Stimulated activated CD8-positive, alpha-beta memory T cell treated with anti-CD3 and anti-CD28 coated beads, Interleukin-15, amount 100 ng/mL, for 24 hours (primary cell): Measurements from ENCODE around the gene MAP1LC3C.
"Not testable (repeated sequence)": the region's sequence is repeated elsewhere in the genome, so short reads cannot be mapped to it uniquely, and the experiment has no call there.

Source experiments
- DNase-seq: peaks from one replicate; pipeline ENCODE4 v3.0.0-alpha.2; 2020; ENCODE audit warnings: low read depth

MAP1LC3C gene

DNA sequence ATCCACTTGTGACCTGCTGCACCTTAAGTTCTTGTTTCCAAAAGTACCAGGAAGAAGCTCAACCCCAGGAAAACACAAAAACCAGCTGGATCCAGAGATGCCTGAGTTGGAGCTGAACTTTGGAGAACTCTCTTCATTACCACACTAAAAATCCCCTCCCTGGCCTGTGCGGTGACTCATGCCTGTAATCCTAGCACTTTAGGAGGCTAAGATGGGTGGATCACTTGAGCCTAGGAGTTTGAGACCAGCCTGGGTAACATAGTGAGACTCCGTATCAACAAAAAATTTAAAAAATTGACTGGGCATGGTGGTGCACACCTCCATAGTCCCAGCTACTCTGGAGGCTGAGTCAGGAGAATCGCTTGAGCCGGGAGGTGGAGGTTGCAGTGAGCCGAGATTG lies 6.2 kb downstream of the MAP1LC3C start:
- DNase-seq: no peak

DNA sequence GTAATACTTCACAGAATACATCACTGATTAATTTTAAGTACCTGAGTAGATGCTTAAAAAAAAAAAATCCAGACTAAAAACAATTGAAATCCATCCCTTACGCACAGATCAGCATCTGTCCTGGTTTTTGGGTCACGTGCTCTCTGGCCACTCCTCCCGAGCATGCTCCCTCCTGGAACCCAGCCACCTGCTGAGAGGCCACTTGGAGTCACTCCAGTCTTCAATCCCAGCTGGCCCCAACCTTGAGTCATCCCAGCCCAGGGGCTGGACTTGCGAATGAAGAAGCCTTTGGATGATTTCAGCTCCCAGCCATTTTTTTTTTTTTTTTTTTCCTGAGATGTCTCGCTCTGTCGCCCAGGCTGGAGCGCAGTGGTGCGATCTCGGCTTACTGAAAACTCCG lies 8.9 kb downstream of the MAP1LC3C start:
- no peak for DNase-seq

DNA sequence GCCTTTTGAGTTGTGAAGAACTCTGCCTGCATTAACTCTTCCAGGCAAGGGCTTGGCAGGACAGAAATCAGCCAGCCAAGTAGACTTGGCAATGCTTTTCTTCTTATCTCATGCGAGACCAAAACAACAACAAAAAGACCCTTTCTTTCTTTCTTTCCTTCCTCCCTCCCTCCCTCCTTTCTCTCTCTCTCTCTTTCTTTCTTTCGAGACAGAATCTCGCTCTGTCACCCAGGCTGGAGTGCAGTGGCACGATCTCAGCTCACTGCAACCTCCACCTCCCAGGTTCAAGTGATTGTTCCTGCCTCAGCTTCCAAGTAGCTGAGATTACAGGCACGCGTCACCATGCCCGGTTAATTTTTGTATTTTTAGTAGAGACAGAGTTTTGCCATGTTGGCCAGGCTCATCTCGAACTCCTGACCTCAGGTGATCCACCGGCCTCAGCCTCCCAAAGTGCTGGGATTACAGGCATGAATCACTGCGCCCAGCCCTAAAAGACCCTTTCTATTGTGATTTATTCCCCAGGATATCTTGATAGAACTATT lies 10.4 kb downstream of the MAP1LC3C start:
- DNase-seq: not testable (repeated sequence)

DNA sequence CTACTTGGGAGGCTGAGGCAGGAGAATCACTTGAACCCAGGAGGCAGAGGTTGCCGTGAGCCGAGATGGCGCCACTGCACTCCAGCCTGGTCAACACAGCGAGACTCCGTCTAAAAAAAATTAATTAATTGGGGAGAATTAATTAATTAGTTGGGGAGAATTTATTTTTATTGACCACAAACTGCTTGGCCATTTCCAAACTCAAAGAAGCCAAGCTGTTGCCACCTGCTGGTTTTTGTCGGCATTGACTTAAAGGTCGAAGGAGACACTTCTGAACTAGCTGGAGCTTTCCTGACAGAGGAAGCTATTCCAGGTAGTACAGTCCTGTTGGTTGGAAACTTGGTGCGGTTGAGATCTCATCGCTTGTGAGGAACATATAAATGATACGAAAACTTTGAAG lies 13.1 kb downstream of the MAP1LC3C start:
- no peak for DNase-seq

DNA sequence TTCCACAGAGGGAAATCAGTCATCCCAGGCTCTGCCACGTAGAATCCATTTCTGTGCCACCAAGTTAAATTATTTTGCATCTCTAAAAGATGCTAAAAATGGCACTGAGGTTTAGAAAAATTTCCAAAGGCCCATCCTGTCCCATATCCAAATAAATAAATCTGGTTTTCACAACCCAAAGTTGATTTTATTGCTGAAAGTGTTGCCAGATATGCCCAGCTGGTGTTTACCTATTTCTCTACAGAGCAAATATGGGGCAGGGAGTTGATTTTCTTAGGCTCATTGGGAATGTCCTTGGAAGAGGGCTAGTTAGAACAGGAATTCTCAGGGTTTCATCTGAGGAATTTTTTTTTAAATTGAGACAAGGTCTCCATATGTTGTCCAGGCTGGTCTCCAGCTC lies 19.0 kb downstream of the MAP1LC3C start:
- DNase-seq: no peak

DNA sequence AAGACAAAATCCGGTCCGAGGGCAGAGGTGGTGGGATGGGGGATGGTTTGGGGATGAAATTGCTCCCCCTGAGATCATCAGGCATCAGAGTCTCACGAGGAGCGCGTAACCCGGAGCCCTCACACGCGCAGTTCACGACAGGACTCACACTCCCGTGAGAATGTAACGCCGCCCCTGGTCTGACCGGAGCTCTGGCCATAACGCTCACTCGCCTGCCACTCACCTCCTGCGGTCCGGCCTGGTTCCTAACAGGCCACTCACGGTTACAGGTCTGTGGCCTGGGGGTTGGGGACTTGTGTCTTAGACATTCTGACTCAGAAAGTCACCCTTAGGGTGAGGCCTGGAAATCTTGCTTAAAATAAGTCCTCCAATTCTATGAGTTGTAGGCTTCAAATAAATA lies 19.8 kb downstream of the MAP1LC3C start:
- no peak for DNase-seq

DNA sequence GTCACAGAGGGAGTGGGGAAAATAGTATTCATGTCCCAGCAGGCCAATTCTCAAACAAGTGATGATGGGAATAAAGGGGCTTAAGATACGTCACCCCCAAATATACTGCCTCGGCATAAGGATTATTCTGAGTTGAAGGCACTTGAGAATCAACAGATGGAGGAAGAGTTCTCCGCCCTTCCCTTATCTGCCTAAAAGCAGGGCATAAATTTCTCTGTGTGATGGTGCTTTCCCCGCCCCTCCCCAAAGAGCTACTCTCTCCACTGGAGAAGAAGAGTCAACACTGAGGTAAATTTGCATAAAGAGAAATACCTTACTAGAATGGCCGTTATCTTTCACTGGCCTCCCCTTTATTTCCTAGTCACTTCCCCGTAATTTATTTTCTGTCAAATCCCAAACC lies 22.7 kb downstream of the MAP1LC3C start:
- no peak for DNase-seq

DNA sequence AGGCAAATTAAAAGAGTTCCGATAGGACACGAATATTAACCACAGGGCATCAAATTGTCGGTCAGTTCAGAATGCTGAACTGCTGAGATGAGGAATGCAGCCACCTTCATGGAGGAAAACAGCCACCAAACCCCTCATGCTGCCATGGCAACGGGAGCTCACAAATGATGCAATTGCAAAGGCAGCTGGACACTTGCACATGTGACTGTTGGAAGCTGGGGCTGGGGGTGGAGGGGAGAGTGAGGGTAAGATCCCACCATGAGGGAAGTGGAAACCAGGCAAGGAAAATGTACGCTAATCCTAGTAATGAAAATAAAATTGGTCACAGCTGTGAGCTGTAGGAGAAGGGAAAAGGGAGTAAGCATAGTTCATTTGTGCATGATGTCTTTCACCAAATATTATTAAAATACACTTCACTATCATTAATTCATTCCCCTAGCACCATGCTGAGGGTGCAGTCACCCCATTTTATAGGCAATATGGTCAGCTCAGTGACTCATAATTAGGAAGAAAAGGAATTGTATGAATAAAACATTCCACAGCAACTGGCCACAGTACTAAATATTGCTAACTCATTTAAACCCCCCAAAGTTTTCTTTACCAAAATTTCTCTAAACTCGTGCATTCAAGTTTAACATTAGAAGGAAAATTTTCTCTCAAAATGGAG lies 26.1 kb downstream of the MAP1LC3C start:
- DNase-seq: no peak

DNA sequence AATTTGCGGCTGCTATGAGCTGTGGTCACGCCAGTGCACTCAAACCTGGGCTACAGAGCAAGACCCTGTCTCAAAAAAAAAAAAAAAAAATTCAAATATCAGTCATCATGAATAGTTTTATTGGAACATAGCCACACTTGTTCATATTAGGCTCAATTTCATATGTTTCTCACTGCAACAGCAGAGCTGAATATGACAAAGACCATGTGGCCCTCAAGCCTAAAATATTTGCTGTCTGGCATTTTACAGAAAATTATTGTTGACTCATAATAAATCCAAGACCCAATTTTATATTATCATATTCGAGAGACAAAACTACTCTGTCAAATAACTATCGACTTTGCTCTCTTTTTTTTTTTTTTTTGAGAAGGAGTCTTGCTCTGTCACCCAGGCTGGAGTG lies 30.3 kb downstream of the MAP1LC3C start:
- no peak for DNase-seq

DNA sequence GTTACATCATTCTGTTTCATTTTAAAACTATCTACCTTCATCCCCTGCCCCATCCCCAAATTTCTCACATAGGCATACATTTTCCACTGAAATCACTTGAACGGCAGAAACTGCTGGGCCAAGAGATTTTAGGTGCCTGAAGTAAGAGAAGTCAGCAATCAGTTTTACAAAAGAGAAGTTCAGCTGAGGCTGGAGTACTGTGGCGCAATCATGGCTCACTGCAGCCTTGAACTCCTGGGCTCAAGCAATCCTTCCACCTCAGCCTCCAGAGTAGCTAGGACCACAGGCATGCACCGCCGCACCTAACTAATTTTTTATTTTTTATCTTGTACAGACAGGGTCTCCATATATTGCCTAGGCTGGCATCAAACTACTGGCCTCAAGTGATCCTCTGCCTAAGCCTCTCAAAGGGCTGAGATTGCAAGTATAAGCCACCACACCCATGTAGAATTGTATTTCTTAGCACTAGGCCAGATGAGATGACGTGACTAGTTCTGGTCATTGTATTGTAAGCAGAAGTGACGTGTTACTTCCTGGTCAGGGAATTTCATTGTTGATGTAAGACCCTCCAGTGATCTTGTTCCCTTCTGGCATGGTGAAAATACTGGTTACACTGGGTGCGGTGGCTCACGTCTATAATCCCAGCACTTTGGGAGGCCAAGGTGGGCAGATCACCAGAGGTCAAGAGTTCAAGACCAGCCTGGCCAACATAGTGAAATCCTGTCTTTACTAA lies 34.2 kb downstream of the MAP1LC3C start:
- no peak for DNase-seq

DNA sequence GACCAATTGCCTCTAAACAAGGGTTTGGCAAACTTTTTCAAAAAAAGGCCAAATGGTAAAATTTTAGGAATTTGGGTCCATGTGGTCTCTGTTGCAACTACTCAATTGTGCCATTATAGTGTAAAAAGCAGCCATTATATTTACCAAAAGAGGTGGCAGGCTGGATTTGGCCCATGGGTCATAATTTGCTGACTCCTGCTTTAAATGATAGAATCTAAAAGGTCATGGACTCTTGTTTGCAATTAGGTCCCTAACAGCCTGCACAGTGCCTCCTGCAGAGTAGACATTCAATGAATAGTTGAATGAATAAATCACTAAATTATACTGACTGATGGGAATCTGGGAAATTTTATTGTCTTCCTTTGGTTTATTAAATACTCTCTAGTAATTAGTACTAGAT lies 35.2 kb downstream of the MAP1LC3C start:
- DNase-seq: no peak

DNA sequence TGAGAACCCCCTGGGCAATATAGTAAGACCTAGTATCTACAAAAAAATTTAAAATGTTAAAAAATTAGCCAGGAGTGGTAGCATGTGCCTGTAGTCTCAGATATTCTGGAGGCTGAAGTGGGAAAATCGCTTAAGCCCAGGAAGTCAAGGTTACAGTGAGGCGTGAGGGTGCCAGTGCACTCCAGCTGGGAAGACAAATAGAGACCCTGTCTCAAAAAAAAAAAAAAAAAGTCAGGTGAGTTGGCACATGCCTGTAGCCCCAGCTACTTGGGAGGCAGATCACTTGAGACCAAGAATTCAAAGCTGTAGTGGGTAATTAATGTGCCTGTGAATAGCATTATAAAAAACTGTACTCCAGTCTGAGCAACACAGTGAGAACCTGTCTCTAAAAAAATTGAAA lies 36.7 kb downstream of the MAP1LC3C start:
- DNase-seq: no peak

DNA sequence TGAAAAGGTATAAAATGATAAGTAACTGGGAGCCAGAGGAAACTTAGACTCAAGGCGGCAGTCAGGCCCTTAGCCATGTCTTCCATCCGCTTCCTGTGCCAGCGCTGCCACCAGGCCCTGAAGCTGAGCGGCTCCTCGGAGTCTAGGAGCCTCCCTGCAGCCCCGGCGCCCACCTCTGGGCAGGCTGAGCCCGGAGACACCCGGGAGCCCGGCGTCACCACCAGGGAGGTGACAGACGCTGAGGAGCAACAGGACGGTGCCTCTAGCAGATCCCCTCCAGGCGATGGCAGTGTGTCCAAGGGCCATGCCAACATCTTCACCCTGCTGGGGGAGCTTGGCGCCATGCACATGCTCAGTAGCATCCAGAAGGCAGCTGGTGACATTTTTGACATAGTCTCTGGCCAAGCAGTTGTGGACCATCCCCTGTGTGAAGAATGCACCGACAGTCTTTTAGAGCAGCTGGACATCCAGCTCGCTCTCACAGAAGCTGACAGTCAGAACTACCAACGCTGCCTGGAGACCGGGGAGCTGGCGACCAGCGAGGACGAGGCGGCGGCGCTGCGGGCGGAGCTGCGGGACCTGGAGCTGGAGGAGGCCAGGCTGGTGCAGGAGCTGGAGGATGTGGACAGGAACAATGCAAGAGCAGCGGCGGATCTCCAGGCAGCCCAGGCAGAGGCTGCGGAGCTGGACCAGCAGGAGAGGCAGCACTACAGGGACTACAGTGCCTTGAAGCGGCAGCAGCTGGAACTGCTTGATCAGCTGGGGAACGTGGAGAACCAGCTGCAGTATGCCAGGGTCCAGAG lies 41.0 kb downstream of the MAP1LC3C start, which contains the start of gene BECN2:
Gene BECN2 (plus strand): TSS at position 76 of the 803 bp plus-strand sequence. CDS start 0 bp downstream, at position 76.
- no peak for DNase-seq

DNA sequence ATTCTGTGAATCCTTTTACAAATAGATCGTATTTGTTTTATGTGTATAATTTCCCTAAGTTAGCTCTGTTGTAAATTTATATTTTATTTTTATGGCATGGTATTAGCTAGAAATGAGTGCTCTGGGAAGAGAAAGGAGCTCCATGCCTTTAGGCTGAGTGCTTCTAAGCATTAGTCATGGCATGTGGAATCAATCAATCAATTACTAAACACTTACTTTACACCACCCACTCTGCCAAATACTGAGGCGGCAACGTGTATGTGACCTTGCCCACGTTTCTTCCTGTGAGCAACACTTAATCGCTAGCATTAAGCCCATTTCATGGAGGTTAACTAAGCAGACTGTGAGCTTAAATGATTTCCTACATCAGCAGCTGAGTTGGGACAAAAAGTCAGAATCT lies 48.5 kb downstream of the MAP1LC3C start:
- DNase-seq: no peak

DNA sequence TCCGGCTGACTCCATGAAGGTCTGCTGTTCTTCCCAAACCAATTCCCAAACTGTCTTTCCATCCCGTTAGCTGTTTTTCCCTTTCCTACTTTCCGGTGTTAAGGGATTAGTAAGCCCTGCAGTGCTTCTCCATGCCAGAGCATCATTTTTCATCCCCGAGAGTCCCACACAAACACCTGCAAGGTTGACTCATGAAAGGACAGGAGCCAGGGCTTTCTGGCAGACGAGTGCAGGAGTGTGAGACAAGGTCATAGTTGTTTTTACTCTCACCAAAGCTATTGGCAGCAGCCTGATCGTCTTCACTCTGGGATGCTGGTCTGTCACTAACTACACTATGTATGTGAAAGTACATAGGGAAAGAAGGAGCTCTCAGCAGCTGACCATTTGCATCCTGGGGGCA lies 51.5 kb downstream of the MAP1LC3C start:
- DNase-seq: no peak
